B cell (primary cell): ENCODE data around the gene SEC23B. TPM values are rescaled to one million over a fixed set of nuclear protein-coding genes. Genes with fewer than 3 reads are reported as not detected.
A peak's percentile ranks its signal among the peaks of the same experiment; 100 is the strongest.

Experiments
- ATAC-seq: fragments of 200-7000 bp; cut with Tn5 transposase; one replicate; pipeline ENCODE4 v1.10.0; 2021; ENCODE audit warnings: low read depth, mild to moderate bottlenecking, moderate number of reproducible peaks, moderate library complexity
- CTCF ChIA-PET: fragments of 350-600 bp; sonication (Branson Sonifier 250); formaldehyde crosslinking; loops from one replicate; lab custom pipeline; 2021; ENCODE audit warnings: antibody characterized with exemption, inconsistent platforms; lab: Charles Lee
- POLR2A ChIA-PET: fragments of 350-600 bp; sonication (Branson Sonifier 250); formaldehyde crosslinking; loops from one replicate; lab custom pipeline; 2021; ENCODE audit warnings: antibody characterized with exemption; lab: Charles Lee
- DNase-seq: peaks from one replicate; pipeline ENCODE4 v3.0.0; 2013
- H2AFZ ChIP-seq: 2 replicates; pipeline ENCODE4 v1.6.1; 2012; ENCODE audit warnings: mild to moderate bottlenecking, low read depth, low read length; ENCODE audit not compliant: insufficient read depth, poor library complexity, severe bottlenecking
- H3K27ac ChIP-seq, 2 donors: 1 replicate in 1 of 2; 2 replicates in 1 of 2; pipeline ENCODE4 v1.5.1; 2012 to 2013; ENCODE audit warnings: low read length in 2 of 2, mild to moderate bottlenecking in 2 of 2, moderate library complexity in 1 of 2
- H3K27me3 ChIP-seq, 4 experiments: fragments of 200-600 bp in 1 of 4; sonication (generic) in 1 of 4; replicated peaks in 1 of 4; 1 replicate in 2 of 4; 2 replicates in 2 of 4; pipeline versions ENCODE4 v1.6.1 to v1.7.0; 2013 to 2016; ENCODE audit warnings: low read length in 3 of 4, mild to moderate bottlenecking in 2 of 4, mixed read lengths in 1 of 4, moderate library complexity in 1 of 4; ENCODE audit not compliant: insufficient read depth in 4 of 4, control insufficient read depth in 3 of 4; ENCODE audit errors: control extremely low read depth in 1 of 4
- H3K36me3 ChIP-seq, 2 experiments: replicated peaks in 1 of 2; 1 replicate in 1 of 2; 2 replicates in 1 of 2; pipeline versions ENCODE4 v1.6.1 to v1.7.1; 2013; ENCODE audit warnings: low read length in 1 of 2; ENCODE audit not compliant: insufficient read depth in 2 of 2, control insufficient read depth in 1 of 2; ENCODE audit errors: control extremely low read depth in 1 of 2, extremely low read depth in 1 of 2
- H3K4me1 ChIP-seq, 2 donors: fragments of 200-600 bp in 1 of 2; sonication (generic) in 1 of 2; 1 replicate in 1 of 2; 2 replicates in 1 of 2; pipeline versions ENCODE4 v1.5.1 to v1.6.1; 2013 to 2017; ENCODE audit warnings: low read length in 2 of 2; ENCODE audit not compliant: control insufficient read depth in 2 of 2, insufficient read depth in 2 of 2
- H3K4me2 ChIP-seq: replicated peaks from 2 replicates; pipeline ENCODE3; 2012; ENCODE audit warnings: mild to moderate bottlenecking, low read depth, low read length; ENCODE audit not compliant: poor library complexity, severe bottlenecking
- H3K4me3 ChIP-seq, 5 experiments: fragments of 200-600 bp in 1 of 5; sonication (generic) in 1 of 5; 1 replicate in 3 of 5; 2 replicates in 2 of 5; pipeline versions ENCODE4 v1.5.1 to v1.7.0; 2011 to 2016; ENCODE audit warnings: low read length in 4 of 5, mild to moderate bottlenecking in 4 of 5, low read depth in 2 of 5, control low read depth in 1 of 5, moderate library complexity in 1 of 5; ENCODE audit not compliant: insufficient read depth in 1 of 5; ENCODE audit errors: control extremely low read depth in 1 of 5, extremely low read depth in 1 of 5
- H3K79me2 ChIP-seq: fragments of 200-600 bp; sonication (generic); one replicate; pipeline ENCODE4 v1.6.0; 2016; ENCODE audit warnings: low read length; ENCODE audit not compliant: control insufficient read depth, insufficient read depth
- H3K9ac ChIP-seq: fragments of 200-600 bp; sonication (generic); 2 replicates; pipeline ENCODE4 v1.6.1; 2017; ENCODE audit warnings: mild to moderate bottlenecking, low read length, moderate library complexity
- H3K9me3 ChIP-seq, 3 donors: one replicate each; pipeline versions ENCODE4 v1.6.1 to v1.7.1; 2013; ENCODE audit warnings: low read length in 2 of 3; ENCODE audit not compliant: control insufficient read depth in 2 of 3, insufficient read depth in 1 of 3; ENCODE audit errors: control extremely low read depth in 1 of 3
- H4K20me1 ChIP-seq: 2 replicates; pipeline ENCODE4 v1.6.0; 2012; ENCODE audit warnings: mild to moderate bottlenecking, low read length; ENCODE audit not compliant: insufficient read depth, control insufficient read depth, poor library complexity, severe bottlenecking
- H3K27ac Mint-ChIP-seq: one replicate; pipeline ENCODE4 v1.8.0; 2021; ENCODE audit warnings: mixed read lengths
- H3K27me3 Mint-ChIP-seq: one replicate; pipeline ENCODE4 v1.8.0; 2021; ENCODE audit warnings: mixed read lengths
- H3K4me1 Mint-ChIP-seq: one replicate; pipeline ENCODE4 v1.8.0; 2021; ENCODE audit warnings: mixed read lengths
- H3K4me3 Mint-ChIP-seq: one replicate; pipeline ENCODE4 v1.8.0; 2021; ENCODE audit warnings: mixed read lengths
- H3K9me3 Mint-ChIP-seq: one replicate; pipeline ENCODE4 v1.8.0; 2022; ENCODE audit warnings: mixed read lengths; ENCODE audit not compliant: insufficient read depth
- EZH2 ChIP-seq: IDR thresholded peaks from 2 replicates; pipeline ENCODE4 v1.6.1; 2012; ENCODE audit warnings: borderline replicate concordance, low read depth, mild to moderate bottlenecking, moderate library complexity, low read length; ENCODE audit not compliant: insufficient read depth, poor library complexity, severe bottlenecking
- WGBS: methylation state at CpG from one replicate; pipeline ENCODE4 v1.1.5; 2013; ENCODE audit warnings: missing lambda C conversion rate; ENCODE audit not compliant: insufficient coverage; 5-methylcytosine and 5-hydroxymethylcytosine counted together
- intact Hi-C: fragments of 100-400 bp; cut with micrococcal nuclease; formaldehyde crosslinking; loops from one replicate; pipeline ENCODE4 v1.10.0; 2022
- polyA plus RNA-seq: library from polyadenylated mRNA; depleted of rRNA; stranded (reverse); fragments of >200 nt; gene quantifications from 2 replicates; pipeline ENCODE4 v1.2.3, GENCODE V29; 2012
- total RNA-seq, 2 donors: library from RNA; stranded (reverse); fragments of 120-200 nt in 1 of 2; gene quantifications; 1 replicate in 1 of 2; 2 replicates in 1 of 2; pipeline versions ENCODE4 v1.2.3 to v1.2.4, GENCODE V29; 2013 to 2022
- TF ChIP-seq, protein P1 (sequence below): fragments of 200-600 bp; IDR thresholded peaks from one replicate; pipeline ENCODE4 v1.8.0; 2022; ENCODE audit warnings: antibody characterized with exemption, mild to moderate bottlenecking

Gene SEC23B
- total and polyA plus RNA-seq, 2 donors (not counting 1 experiment from before 2014, with no cell fraction given) = 19.5 to 39.4 TPM

DNA sequence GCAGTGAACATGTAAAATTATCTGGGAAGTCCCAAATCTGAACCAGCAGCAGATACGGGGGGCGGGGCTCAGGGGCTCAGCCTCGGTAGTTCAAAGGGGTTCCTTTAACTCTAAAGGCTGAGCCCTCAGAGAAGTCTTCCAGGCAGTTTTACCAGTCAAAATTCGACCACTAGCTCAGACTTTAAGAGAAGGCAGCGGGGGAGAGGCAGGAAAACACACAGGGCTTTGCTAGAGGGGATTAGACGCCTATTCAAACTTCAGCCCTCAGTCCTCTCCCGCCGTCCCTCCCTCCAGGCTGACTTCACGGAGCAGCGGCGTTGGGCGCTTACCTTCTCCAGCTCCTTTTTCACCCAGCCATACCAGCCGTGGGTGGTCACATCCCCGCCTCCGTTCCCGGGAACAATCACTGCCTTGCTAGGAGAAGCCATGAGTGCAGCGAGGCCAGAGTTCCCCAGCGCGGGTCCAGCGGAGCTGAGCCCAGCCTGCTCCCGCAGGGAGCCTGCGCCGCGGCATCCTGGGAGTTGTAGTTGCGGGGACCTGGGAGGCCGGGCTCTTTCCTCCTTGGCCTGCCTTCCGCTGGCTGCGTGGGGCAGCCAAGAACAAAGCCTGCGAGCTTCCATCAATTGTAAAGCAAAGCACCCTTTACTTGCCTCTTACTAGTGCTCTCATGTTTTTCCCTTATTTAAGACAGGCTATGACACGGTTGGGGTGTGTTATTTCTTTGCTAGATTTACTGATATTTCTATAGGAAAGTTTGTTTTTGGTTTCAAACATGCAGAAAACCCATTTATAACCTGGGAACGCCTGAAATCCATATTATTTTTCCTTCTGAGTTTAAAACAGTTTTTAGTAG is 10.8 kb upstream of the SEC23B start, which contains the start of gene RBBP9:
RBBP9 (minus strand) TSS at position 486 of the 853 bp plus-strand sequence; CDS start at position 428, 58 bp downstream.
- under 1% methylated on average over 25 of the region's 31 CpGs for WGBS
- Histone ChIP-seq H3K36me3 (peaks cover 0 to 15% of the 10 kb centered on the region in 2 experiments), H4K20me1 (no peaks in the 10 kb centered on the region), H3K9me3 (no peaks in the 10 kb centered on the region), H3K27ac (peak within 1 kb of the TSS; percentile 38 to 78), H2AFZ (peak within 1 kb of the TSS; percentile 97), H3K9ac (peak within 1 kb of the TSS; percentile 92), H3K79me2 (peaks cover 5% of the 10 kb centered on the region), H3K4me3 (peak within 1 kb of the TSS; percentile 74 to 96 (median 87)), H3K4me2 (peak within 1 kb of the TSS; percentile 74), H3K27me3 (no peaks in the 10 kb centered on the region), H3K4me1 (peaks cover 7 to 11% of the 10 kb centered on the region in 2 donors)
- Mint-ChIP-seq H3K9me3 (no peaks in the 10 kb centered on the region), H3K27ac (peak within 1 kb of the TSS; percentile 89), H3K27me3 (peaks cover 3% of the 10 kb centered on the region), H3K4me1 (peaks cover 18% of the 10 kb centered on the region), H3K4me3 (peak within 1 kb of the TSS; percentile 98)
- ChIA-PET CTCF (interaction anchor here (1.0 to 4.7 kb wide), 4 partner anchors 10 to 209 kb away, joined by 3 to 34 read pairs (median 4); partner anchors contain the start of genes POLR3F, SEC23B and ZNF133), POLR2A (interaction anchor here (1.3 to 3.2 kb wide), 4 partner anchors 10 to 209 kb away, joined by 3 to 27 read pairs (median 5); partner anchors contain the start of genes DTD1, DZANK1, POLR3F and SEC23B)
- DNase-seq = peak; percentile 81
- peak; percentile 100 for ATAC-seq
- TF ChIP-seq, protein P1, sequence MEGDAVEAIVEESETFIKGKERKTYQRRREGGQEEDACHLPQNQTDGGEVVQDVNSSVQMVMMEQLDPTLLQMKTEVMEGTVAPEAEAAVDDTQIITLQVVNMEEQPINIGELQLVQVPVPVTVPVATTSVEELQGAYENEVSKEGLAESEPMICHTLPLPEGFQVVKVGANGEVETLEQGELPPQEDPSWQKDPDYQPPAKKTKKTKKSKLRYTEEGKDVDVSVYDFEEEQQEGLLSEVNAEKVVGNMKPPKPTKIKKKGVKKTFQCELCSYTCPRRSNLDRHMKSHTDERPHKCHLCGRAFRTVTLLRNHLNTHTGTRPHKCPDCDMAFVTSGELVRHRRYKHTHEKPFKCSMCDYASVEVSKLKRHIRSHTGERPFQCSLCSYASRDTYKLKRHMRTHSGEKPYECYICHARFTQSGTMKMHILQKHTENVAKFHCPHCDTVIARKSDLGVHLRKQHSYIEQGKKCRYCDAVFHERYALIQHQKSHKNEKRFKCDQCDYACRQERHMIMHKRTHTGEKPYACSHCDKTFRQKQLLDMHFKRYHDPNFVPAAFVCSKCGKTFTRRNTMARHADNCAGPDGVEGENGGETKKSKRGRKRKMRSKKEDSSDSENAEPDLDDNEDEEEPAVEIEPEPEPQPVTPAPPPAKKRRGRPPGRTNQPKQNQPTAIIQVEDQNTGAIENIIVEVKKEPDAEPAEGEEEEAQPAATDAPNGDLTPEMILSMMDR = no peak
- no peak for TF ChIP-seq EZH2
- intact Hi-C loops = loop anchor here (1.0 to 2.0 kb wide), 8 partner anchors 9 to 926 kb away; partner anchors contain the start of genes DSTN, DZANK1, POLR3F and SMIM26
